GM23338 (cell line): ENCODE data around the gene CDKN1A. TPM values are rescaled to one million over a fixed set of nuclear protein-coding genes. Genes with fewer than 3 reads are reported as not detected.
A peak's percentile ranks its signal among the peaks of the same experiment; 100 is the strongest.

ENCODE experiments used
- ATAC-seq: fragments of 200-7000 bp; cut with Tn5 transposase; 3 replicates; pipeline ENCODE4 v1.9.1; 2020
- DNase-seq: peaks from one replicate; pipeline ENCODE4 v3.0.0-alpha.2; 2015; ENCODE audit warnings: low spot score
- H2AFZ ChIP-seq: fragments of 200-600 bp; sonication (generic); 2 replicates; pipeline ENCODE4 v1.8.0; 2016; ENCODE audit warnings: antibody characterized with exemption, mild to moderate bottlenecking, moderate library complexity
- H3F3A ChIP-seq: fragments of 200-600 bp; sonication (generic); replicated peaks from 2 replicates; pipeline ENCODE4 v1.8.0; 2017; ENCODE audit warnings: antibody characterized with exemption, mixed run types, low read depth
- H3K27ac ChIP-seq: fragments of 200-600 bp; sonication (generic); 2 replicates; pipeline ENCODE4 v1.6.1; 2016; ENCODE audit warnings: low read depth
- H3K27me3 ChIP-seq: fragments of 200-600 bp; sonication (generic); 2 replicates; pipeline ENCODE4 v1.8.0; 2016; ENCODE audit warnings: mild to moderate bottlenecking, mixed run types, moderate library complexity; ENCODE audit not compliant: insufficient read depth
- H3K36me3 ChIP-seq: fragments of 200-600 bp; sonication (generic); 2 replicates; pipeline ENCODE4 v1.8.0; 2016; ENCODE audit warnings: mild to moderate bottlenecking; ENCODE audit not compliant: insufficient read depth
- H3K4me1 ChIP-seq: fragments of 200-600 bp; sonication (generic); 2 replicates; pipeline ENCODE4 v1.8.0; 2016; ENCODE audit warnings: mild to moderate bottlenecking, moderate library complexity; ENCODE audit not compliant: insufficient read depth
- H3K4me2 ChIP-seq: fragments of 200-600 bp; sonication (generic); 2 replicates; pipeline ENCODE4 v1.7.1; 2017; ENCODE audit warnings: mixed run types
- H3K4me3 ChIP-seq: fragments of 200-600 bp; sonication (generic); 2 replicates; pipeline ENCODE4 v1.6.1; 2016; ENCODE audit warnings: mixed run types
- H3K79me2 ChIP-seq: fragments of 200-600 bp; sonication (generic); replicated peaks from 2 replicates; pipeline ENCODE4 v1.8.0; 2017; ENCODE audit warnings: mild to moderate bottlenecking; ENCODE audit not compliant: insufficient read depth
- H3K9me2 ChIP-seq: fragments of 200-600 bp; sonication (generic); 2 replicates; pipeline ENCODE4 v1.8.0; 2017; ENCODE audit not compliant: insufficient read depth
- H4K20me1 ChIP-seq: fragments of 200-600 bp; sonication (generic); replicated peaks from 2 replicates; pipeline ENCODE4 v1.8.0; 2017; ENCODE audit warnings: mild to moderate bottlenecking; ENCODE audit not compliant: insufficient read depth
- H3K27ac Mint-ChIP-seq: 2 replicates; pipeline ENCODE4 v1.8.0; 2020; ENCODE audit warnings: inconsistent platforms, mild to moderate bottlenecking, moderate library complexity, mixed read lengths
- H3K27me3 Mint-ChIP-seq: 3 replicates; pipeline ENCODE4 v1.8.0; 2022; ENCODE audit warnings: low read depth, mild to moderate bottlenecking, moderate library complexity, mixed read lengths, inconsistent platforms; ENCODE audit not compliant: insufficient read depth, poor library complexity
- H3K36me3 Mint-ChIP-seq: 3 replicates; pipeline ENCODE4 v1.8.0; 2021; ENCODE audit warnings: low read depth, mild to moderate bottlenecking, inconsistent platforms, moderate library complexity, mixed read lengths
- H3K4me1 Mint-ChIP-seq: 3 replicates; pipeline ENCODE4 v1.8.0; 2020; ENCODE audit warnings: mild to moderate bottlenecking, inconsistent platforms, mixed read lengths
- H3K4me3 Mint-ChIP-seq: 3 replicates; pipeline ENCODE4 v1.8.0; 2021; ENCODE audit warnings: moderate library complexity, mild to moderate bottlenecking, inconsistent platforms, mixed read lengths
- H3K9me3 Mint-ChIP-seq: 3 replicates; pipeline ENCODE4 v1.8.0; 2020; ENCODE audit warnings: moderate library complexity, mild to moderate bottlenecking, inconsistent platforms, mixed read lengths
- EZH2 ChIP-seq: fragments of 200-600 bp; sonication (generic); IDR thresholded peaks from one replicate; pipeline ENCODE4 v1.8.0; 2017; ENCODE audit warnings: antibody characterized with exemption, mild to moderate bottlenecking, low read depth; ENCODE audit not compliant: unreplicated experiment
- JUNB ChIP-seq: IDR thresholded peaks from one replicate; pipeline ENCODE4 v1.6.1; 2016; ENCODE audit warnings: antibody characterized with exemption; ENCODE audit not compliant: unreplicated experiment
- NANOG ChIP-seq: IDR thresholded peaks from 2 replicates; pipeline ENCODE4 v1.6.1; 2016; ENCODE audit warnings: antibody characterized with exemption, borderline replicate concordance
- POLR2AphosphoS5 ChIP-seq: IDR thresholded peaks from 2 replicates; pipeline ENCODE4 v1.6.1; 2016; ENCODE audit warnings: antibody characterized with exemption, low read depth
- STAT1 ChIP-seq: IDR thresholded peaks from one replicate; pipeline ENCODE4 v1.6.1; 2016; ENCODE audit warnings: antibody characterized with exemption; ENCODE audit not compliant: unreplicated experiment
- ZNF462 ChIP-seq: fragments of 250-450 bp; sonication (Bioruptor Pico); IDR thresholded peaks from 2 replicates; pipeline ENCODE4 v1.5.0; 2020; ENCODE audit warnings: mild to moderate bottlenecking, moderate library complexity
- polyA plus RNA-seq: library from polyadenylated mRNA; unstranded; fragments of >200 nt; fragmentation: Nextera tagmentation; extraction: Ambion mirVana; gene quantifications from 2 replicates; pipeline ENCODE4 v1.2.1, GENCODE V29; 2016
- total RNA-seq: library from RNA; depleted of rRNA; stranded (reverse); fragments of >200 nt; shearing (Covaris generic); gene quantifications from 2 replicates; pipeline ENCODE4 v1.2.3, GENCODE V29; 2014

CDKN1A gene
- total and polyA plus RNA-seq, 2 experiments from 2014 or later: 31.5 to 45.6 TPM

- TF ChIP-seq ZNF462 (CRISPR knock-in tag): no peak
- no peak for TF ChIP-seq EZH2
- TF ChIP-seq NANOG: no peak
- TF ChIP-seq STAT1: no peak
Measured at GRCh38 chr6:36674942-36675341, 3.6 kb upstream of the CDKN1A start (continued).

GRCh38 chr6:36676141-36677058 lies 2.1 kb upstream of the CDKN1A start:
- H3K9me3 Mint-ChIP-seq: no peaks in the 10 kb centered on the region
- peaks cover 7% of the 10 kb centered on the region; the same call in 1 of the 2 replicates for H3K9me2 ChIP-seq
- H3K27me3 ChIP-seq: peaks cover 38% of the 10 kb centered on the region
- peaks cover 31% of the 10 kb centered on the region for H3K4me1 Mint-ChIP-seq
- H4K20me1 ChIP-seq: no peaks in the 10 kb centered on the region
- H3K4me1 ChIP-seq: peaks cover 33% of the 10 kb centered on the region
- ATAC-seq (no peak), DNase-seq (no peak)
- H3K79me2 ChIP-seq: peaks cover 11% of the 10 kb centered on the region
- peaks cover 4% of the 10 kb centered on the region; the same call in 2 of the 3 replicates for H3K36me3 Mint-ChIP-seq
- H3K4me3 ChIP-seq: peak overlapping the region; percentile 78
- H2AFZ ChIP-seq: peak overlapping the region; percentile 95
- H3F3A ChIP-seq: peaks cover 6% of the 10 kb centered on the region; the same call in 1 of the 2 replicates
- peaks cover 38% of the 10 kb centered on the region for H3K27me3 Mint-ChIP-seq
- H3K27ac ChIP-seq: peak overlapping the region; percentile 65
- TF ChIP-seq POLR2AphosphoS5 (0 out of 2 replicates have a peak, but pooled peaks have one; percentile 28), JUNB (no peak)
- H3K4me2 ChIP-seq: peak overlapping the region; percentile 93
- peak overlapping the region; percentile 83 for H3K27ac Mint-ChIP-seq
- no peaks in the 10 kb centered on the region for H3K36me3 ChIP-seq
- peak overlapping the region; percentile 50; the same call in 1 of the 3 replicates for H3K4me3 Mint-ChIP-seq
